ENCODE measurements around the gene WFS1. TPM values are rescaled to one million over a fixed set of nuclear protein-coding genes. Genes with fewer than 3 reads are reported as not detected.
A peak's percentile ranks its signal among the peaks of the same experiment; 100 is the strongest.

WFS1 gene
- total RNA-seq, 1 donor: 17.0 TPM

DNA sequence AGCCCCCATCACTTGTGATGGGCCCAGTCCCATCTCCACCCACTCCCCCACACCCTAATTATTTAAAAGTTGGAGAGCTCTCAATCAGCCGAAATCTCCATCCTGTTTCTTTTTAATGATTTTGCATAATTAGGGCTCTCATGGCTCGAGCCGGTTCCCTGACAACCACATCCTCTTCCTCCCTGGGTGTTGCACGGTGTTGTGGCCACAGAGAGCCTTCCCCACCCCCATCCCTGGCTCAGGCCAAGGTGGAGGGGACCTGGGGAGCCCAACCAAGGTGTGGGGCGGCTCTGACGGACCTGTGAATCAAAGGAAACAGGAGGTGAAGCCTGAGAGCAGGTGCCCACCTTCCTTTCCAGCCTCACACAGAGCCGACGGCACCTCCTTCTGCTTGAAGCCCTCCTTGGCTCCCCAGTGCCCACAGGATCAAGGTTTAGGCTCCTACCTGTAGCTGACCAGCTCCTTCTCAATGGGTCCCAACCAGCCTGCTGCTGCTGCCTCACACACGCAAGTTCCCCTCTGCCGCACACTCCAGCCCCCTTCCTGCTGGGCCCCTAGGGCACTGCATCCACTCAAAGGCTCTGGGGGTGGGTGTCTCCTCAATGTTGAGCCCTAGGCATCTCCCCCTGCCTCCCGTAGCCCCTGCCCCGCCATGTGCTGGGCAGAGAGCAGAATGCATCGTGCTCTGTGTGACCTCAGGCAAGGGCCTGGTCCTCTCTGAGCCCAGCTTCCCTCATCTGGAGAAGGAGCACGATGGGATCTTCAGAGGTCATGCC, 68.7 kb downstream of the WFS1 start:
- TF ChIP-seq, protein P1, sequence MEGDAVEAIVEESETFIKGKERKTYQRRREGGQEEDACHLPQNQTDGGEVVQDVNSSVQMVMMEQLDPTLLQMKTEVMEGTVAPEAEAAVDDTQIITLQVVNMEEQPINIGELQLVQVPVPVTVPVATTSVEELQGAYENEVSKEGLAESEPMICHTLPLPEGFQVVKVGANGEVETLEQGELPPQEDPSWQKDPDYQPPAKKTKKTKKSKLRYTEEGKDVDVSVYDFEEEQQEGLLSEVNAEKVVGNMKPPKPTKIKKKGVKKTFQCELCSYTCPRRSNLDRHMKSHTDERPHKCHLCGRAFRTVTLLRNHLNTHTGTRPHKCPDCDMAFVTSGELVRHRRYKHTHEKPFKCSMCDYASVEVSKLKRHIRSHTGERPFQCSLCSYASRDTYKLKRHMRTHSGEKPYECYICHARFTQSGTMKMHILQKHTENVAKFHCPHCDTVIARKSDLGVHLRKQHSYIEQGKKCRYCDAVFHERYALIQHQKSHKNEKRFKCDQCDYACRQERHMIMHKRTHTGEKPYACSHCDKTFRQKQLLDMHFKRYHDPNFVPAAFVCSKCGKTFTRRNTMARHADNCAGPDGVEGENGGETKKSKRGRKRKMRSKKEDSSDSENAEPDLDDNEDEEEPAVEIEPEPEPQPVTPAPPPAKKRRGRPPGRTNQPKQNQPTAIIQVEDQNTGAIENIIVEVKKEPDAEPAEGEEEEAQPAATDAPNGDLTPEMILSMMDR (IDR thresholded peaks at IDR 0.05; ENCODE audit: extremely low read depth, low read depth, low read length): no peak
- H3K27me3 ChIP-seq (ENCODE audit: insufficient read depth, low read length): peaks cover 19% of the 10 kb centered on the region
- no peak overlapping the region for H3K4me2 ChIP-seq (ENCODE audit: insufficient read depth, low read length)

DNA sequence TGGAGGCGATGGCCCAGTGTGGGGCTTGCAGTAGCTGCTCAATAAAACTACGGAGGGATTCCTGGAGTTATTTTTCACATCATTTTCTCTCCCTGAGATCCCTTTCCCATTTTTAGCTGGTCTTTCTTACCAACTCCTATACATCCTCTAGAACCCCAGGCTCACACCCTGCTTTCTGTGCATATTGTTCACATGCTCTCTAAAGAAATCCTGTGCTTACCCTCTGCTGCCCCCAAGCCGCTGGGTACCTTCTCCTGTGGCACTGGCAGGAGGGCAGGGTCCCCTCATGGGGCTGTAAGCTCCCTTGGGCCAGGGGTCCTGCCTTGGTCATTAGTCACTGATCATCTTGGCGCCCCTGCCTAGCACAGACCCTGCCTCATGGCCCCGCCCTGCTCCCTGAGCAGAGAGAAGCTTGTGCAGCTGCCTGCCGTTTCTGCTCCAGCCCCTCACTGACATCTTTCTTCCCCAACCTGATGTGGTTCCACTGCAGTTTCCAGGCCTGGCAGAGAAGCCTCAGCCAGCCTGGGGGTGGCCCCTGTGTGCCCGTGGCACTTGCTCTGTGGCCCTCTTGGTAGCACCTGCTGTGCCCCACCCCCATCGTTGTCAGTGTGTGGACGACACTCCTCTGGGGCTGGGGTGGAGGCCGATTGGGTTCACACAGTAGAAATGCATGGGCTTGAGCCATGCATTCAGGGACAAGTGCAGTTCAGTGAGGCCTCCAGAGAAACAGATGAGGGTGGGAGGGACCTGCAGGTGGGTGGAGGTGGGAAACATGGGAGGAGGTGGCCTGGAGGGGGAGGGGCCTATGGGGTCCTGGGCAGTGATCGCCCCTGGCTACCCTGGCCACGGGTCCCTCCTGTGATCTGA, 69.5 kb downstream of the WFS1 start:
- Histone ChIP-seq H3K27ac (ENCODE audit: low read depth, low read length) (no peak overlapping the region), H2AFZ (ENCODE audit: low read length) (no peak overlapping the region), H3K4me3 (ENCODE audit: insufficient read depth, low read length) (no peak overlapping the region), H3K4me1 (ENCODE audit: insufficient read depth, low read length) (peaks cover 8% of the 10 kb centered on the region), H3K4me2 (ENCODE audit: insufficient read depth, low read length) (no peak overlapping the region), H3K9me3 (ENCODE audit: low read depth, low read length) (no peaks in the 10 kb centered on the region), H3K36me3 (ENCODE audit: insufficient read depth, low read length) (no peaks in the 10 kb centered on the region), H3K79me2 (ENCODE audit: insufficient read depth, low read length) (no peaks in the 10 kb centered on the region), H4K20me1 (ENCODE audit: insufficient read depth, low read length) (no peaks in the 10 kb centered on the region), H3K27me3 (ENCODE audit: insufficient read depth, low read length) (peaks cover 19% of the 10 kb centered on the region)
- TF ChIP-seq, protein P1 (IDR thresholded peaks at IDR 0.05; ENCODE audit: extremely low read depth, low read depth, low read length): no peak
- no peak for DNase-seq (ENCODE audit: insufficient read length, low spot score, missing footprints)

More for the DNA sequence above, 68.7 kb downstream of the WFS1 start:
- no peak overlapping the region for H2AFZ ChIP-seq (ENCODE audit: low read length)
- no peaks in the 10 kb centered on the region for H4K20me1 ChIP-seq (ENCODE audit: insufficient read depth, low read length)
- no peaks in the 10 kb centered on the region for H3K36me3 ChIP-seq (ENCODE audit: insufficient read depth, low read length)
- no peaks in the 10 kb centered on the region for H3K4me1 ChIP-seq (ENCODE audit: insufficient read depth, low read length)
- no peak for DNase-seq (ENCODE audit: insufficient read length, low spot score, missing footprints)
- no peaks in the 10 kb centered on the region for H3K9me3 ChIP-seq (ENCODE audit: low read depth, low read length)
- H3K27ac ChIP-seq (ENCODE audit: low read depth, low read length): no peak overlapping the region
- no peaks in the 10 kb centered on the region for H3K79me2 ChIP-seq (ENCODE audit: insufficient read depth, low read length)
- no peak overlapping the region for H3K4me3 ChIP-seq (ENCODE audit: insufficient read depth, low read length)

DNA sequence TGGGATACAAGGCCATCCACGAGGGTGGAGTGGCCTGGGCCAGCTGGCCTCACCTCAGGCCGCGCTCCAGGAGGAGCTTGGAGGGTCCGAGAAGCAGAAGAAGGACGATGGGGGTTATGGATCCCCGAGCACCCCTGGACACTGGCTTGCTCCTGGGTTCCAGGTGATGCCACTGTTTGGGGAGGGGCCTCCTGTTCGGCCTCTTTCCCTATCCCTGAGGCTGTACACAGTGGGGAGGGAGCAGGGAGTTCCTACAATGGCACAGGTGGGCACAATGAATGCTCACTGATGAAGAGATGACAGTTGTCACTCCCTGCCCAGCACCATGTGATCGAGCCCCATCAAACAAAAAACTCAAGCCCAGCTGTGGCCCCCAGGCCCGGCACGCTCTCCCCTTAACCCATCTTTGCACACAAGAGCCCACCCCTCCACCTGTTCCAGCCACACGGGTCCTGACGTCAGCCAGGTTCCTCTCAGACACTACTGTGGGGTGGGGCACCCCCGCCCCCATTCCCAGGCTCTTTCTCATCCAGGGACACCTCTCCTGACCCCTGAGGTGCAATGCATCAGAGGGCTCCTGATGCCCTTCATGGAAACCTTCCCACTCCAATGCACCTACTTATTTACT, 70.3 kb downstream of the WFS1 start:
- no peaks in the 10 kb centered on the region for H3K36me3 ChIP-seq (ENCODE audit: insufficient read depth, low read length)
- no peaks in the 10 kb centered on the region for H3K79me2 ChIP-seq (ENCODE audit: insufficient read depth, low read length)
- H3K4me2 ChIP-seq (ENCODE audit: insufficient read depth, low read length): no peak overlapping the region
- no peak overlapping the region for H3K27ac ChIP-seq (ENCODE audit: low read depth, low read length)
- peaks cover 12% of the 10 kb centered on the region for H3K4me1 ChIP-seq (ENCODE audit: insufficient read depth, low read length)
- H4K20me1 ChIP-seq (ENCODE audit: insufficient read depth, low read length): no peaks in the 10 kb centered on the region
- H3K4me3 ChIP-seq (ENCODE audit: insufficient read depth, low read length): no peak overlapping the region
- TF ChIP-seq, protein P1 (IDR thresholded peaks at IDR 0.05; ENCODE audit: extremely low read depth, low read depth, low read length): no peak
- DNase-seq (ENCODE audit: insufficient read length, low spot score, missing footprints): peak; percentile 77
- H3K27me3 ChIP-seq (ENCODE audit: insufficient read depth, low read length): peaks cover 19% of the 10 kb centered on the region
- H2AFZ ChIP-seq (ENCODE audit: low read length): no peak overlapping the region
- H3K9me3 ChIP-seq (ENCODE audit: low read depth, low read length): no peaks in the 10 kb centered on the region

Measured in osteoblast (primary cell).